Measurements from ENCODE around the gene RALY. TPM values are rescaled to one million over a fixed set of nuclear protein-coding genes. Genes with fewer than 3 reads are reported as not detected.
A peak's percentile ranks its signal among the peaks of the same experiment; 100 is the strongest.

Gene RALY
- total RNA-seq, 1 donor from 2014 or later: 78.5 TPM

DNA sequence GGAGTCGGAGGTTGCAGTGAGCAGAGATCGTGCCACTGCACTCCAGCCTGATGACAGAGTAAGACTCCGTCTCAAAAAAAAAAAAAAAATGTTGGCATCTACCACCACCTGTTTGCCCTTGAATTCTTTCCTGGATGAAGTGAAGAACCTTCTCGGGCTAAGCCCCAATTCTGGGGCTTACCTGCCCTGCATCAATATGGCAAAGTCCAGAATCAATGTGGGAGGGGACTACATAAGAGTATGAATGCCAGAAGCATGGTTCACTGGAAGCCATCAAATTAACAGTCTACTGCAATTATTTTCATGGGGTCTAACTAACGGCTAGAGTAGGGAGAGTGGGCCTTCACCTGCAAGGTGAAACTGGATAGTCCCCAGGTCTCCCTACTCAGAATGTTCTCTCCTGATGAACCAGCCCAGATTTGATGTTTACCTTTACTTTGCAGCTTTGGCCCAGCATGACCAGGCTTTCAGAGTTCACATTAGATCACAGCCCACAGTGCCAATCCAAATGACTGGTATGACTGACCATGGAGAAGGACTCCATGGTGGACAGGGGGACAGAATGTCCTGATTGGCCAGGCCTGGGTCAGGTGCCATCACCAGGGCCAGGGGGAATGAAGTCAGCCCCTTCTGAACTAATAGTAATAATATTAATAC lies 7.0 kb upstream of the RALY start:
- Histone ChIP-seq H3K27ac (no peak overlapping the region), H3K4me1 (peaks cover 0 to under 1% of the 10 kb centered on the region in 2 donors), H3K4me3 (no peak overlapping the region), H3K36me3 (no peaks in the 10 kb centered on the region), H3K9me3 (no peaks in the 10 kb centered on the region), H3K27me3 (no peaks in the 10 kb centered on the region)
- DNase-seq (ENCODE audit: low spot score in 2 of 2): no peak
- TF ChIP-seq, protein P1, sequence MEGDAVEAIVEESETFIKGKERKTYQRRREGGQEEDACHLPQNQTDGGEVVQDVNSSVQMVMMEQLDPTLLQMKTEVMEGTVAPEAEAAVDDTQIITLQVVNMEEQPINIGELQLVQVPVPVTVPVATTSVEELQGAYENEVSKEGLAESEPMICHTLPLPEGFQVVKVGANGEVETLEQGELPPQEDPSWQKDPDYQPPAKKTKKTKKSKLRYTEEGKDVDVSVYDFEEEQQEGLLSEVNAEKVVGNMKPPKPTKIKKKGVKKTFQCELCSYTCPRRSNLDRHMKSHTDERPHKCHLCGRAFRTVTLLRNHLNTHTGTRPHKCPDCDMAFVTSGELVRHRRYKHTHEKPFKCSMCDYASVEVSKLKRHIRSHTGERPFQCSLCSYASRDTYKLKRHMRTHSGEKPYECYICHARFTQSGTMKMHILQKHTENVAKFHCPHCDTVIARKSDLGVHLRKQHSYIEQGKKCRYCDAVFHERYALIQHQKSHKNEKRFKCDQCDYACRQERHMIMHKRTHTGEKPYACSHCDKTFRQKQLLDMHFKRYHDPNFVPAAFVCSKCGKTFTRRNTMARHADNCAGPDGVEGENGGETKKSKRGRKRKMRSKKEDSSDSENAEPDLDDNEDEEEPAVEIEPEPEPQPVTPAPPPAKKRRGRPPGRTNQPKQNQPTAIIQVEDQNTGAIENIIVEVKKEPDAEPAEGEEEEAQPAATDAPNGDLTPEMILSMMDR (IDR thresholded peaks at IDR 0.05): no peak
- intact Hi-C loops (cut with DNase I): no loop called here

DNA sequence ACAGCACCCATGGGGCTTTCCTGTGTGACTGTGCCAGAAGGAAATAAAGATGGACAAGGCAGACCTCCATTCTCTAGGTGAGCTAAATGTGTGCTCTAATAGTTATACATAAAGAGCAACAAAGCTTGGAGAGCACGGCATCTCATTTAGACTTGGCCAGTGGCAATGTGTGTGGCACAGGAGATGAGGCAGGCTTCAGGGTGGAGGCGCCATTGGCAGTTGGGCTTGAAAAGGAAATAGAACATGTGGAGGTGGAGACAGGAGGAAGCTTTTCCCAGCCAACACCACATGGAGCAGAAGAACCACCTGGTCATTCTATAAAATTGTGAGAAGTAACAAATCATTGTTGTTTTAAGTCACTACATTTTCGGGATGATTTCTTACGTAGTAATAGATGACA lies 3.6 kb upstream of the RALY start:
- Histone ChIP-seq H3K27me3 (no peaks in the 10 kb centered on the region), H3K4me3 (no peak overlapping the region), H3K9me3 (no peaks in the 10 kb centered on the region), H3K36me3 (no peaks in the 10 kb centered on the region), H3K27ac (no peak overlapping the region), H3K4me1 (peaks cover 0 to 6% of the 10 kb centered on the region in 2 donors)
- TF ChIP-seq, protein P1 (IDR thresholded peaks at IDR 0.05): no peak
- intact Hi-C loops (cut with DNase I): loop anchor here (5.0 kb wide), 1 partner anchor 323 kb away; the partner anchor contains the start of gene ACTL10
- no peak for DNase-seq (ENCODE audit: low spot score in 2 of 2)

GRCh38 chr20:33991502-33991901 lies 2.2 kb upstream of the RALY start:
- H3K36me3 ChIP-seq: no peaks in the 10 kb centered on the region
- H3K9me3 ChIP-seq: no peaks in the 10 kb centered on the region
- TF ChIP-seq, protein P1 (IDR thresholded peaks at IDR 0.05): no peak
- intact Hi-C loops (cut with DNase I): loop anchor here (5.0 kb wide), 1 partner anchor 324 kb away; the partner anchor contains the start of gene ACTL10
- H3K27ac ChIP-seq: no peak overlapping the region
- H3K27me3 ChIP-seq: no peaks in the 10 kb centered on the region
- H3K4me1 ChIP-seq: peaks cover 9 to 14% of the 10 kb centered on the region in 2 donors
- H3K4me3 ChIP-seq: peak overlapping the region in 1 of 2 donors; percentile 93
- DNase-seq (ENCODE audit: low spot score in 2 of 2): no peak

DNA sequence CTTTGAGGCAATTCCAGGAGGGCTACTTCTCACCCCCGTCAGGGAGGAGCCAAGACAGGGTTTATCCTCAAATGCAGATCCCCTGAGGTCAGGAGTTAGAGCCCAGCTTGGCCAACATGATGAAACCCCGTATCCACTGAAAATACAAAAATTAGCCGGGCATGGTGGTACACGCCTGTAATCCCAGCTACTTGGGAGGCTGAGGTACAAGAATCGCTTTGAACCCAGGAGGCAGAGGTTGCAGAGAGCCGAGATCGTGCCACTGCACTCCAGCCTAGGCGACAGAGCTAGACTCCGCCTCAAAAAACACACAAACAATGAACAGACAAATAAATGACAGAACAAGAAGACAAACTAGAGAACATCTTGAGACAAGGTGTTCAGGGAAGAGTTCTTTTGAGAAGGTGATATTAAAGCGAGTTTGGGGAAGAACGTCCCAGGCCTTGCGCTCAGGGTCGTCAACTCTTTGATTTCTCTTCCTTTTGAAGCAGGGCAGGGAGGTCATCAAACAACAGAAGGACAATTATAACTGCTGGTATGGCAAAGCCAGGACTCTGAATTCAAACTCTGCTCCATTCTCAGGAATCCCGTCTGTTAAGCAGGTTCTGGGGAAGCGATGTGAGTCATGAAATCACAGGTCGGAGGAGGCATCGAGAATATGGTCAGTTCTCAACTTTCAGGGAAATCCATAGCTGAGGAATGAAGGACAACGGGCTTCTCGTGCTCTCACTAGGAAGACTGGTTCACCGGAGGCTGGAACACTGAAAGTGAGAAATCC lies 1.4 kb upstream of the RALY start:
- intact Hi-C loops (cut with DNase I): loop anchor here (2.0 to 5.0 kb wide), 2 partner anchors 78 to 325 kb away; partner anchors contain the start of gene ACTL10
- H3K4me1 ChIP-seq: peaks cover 9 to 23% of the 10 kb centered on the region in 2 donors
- DNase-seq (ENCODE audit: low spot score in 2 of 2): no peak
- no peaks in the 10 kb centered on the region for H3K27me3 ChIP-seq
- H3K36me3 ChIP-seq: no peaks in the 10 kb centered on the region
- peak overlapping the region; percentile 82 to 93 for H3K4me3 ChIP-seq
- H3K9me3 ChIP-seq: no peaks in the 10 kb centered on the region
- TF ChIP-seq, protein P1 (IDR thresholded peaks at IDR 0.05): no peak
- peak overlapping the region; percentile 70 to 98 for H3K27ac ChIP-seq

DNA sequence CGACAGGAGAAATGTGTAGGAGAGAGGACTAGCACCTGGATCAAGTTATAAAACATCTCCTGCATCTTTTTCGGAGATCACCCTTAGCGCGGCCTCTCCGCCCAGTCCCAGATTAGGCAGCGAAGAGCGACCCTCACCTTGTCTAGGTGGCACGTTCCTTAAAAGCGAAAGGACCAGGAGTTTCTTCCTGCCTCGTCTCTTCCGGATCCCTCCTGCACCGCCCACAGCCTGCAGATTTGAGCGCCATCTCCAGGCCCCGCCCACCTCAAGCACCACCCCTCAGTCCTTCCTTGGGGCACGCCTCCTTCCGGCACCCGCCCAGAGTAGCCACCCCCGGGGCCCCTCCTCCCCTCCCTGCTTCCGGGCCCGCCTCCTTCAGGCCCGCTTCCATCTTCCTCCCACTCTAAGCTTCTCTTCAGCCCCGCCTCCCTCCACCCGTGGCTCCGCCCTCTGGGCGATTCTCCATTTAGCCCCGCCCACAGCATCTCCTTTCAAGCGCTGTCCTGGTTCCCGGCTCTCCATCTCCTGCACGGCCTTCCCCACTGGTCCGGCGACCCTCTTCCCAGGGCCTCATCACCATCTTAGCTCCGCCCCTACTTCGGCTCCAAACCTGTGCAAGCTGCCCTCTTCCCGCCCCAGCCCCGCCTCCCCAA lies 662 bp upstream of the RALY start:
- Histone ChIP-seq H3K4me3 (peak overlapping the region; percentile 92 to 93), H3K27me3 (no peaks in the 10 kb centered on the region)

More for the DNA sequence above, 662 bp upstream of the RALY start:
- intact Hi-C loops (cut with DNase I): loop anchor here (1.0 to 5.0 kb wide), 4 partner anchors 78 to 326 kb away; partner anchors contain the start of genes ACTL10, CHMP4B and EIF2S2
- peaks cover 11 to 28% of the 10 kb centered on the region in 2 donors for H3K4me1 ChIP-seq
- no peaks in the 10 kb centered on the region for H3K9me3 ChIP-seq
- no peaks in the 10 kb centered on the region for H3K36me3 ChIP-seq
- TF ChIP-seq, protein P1 (IDR thresholded peaks at IDR 0.05): no peak
- peak overlapping the region; percentile 98 to 99 for H3K27ac ChIP-seq
- peak; percentile 96 to 100 for DNase-seq (ENCODE audit: low spot score in 2 of 2)
